HG02763 (cell line): ENCODE data around the gene AP1S3.

Experiments used
- ATAC-seq: cut with Tn5 transposase; IDR thresholded peaks from one replicate; pipeline ENCODE4 v1.9.1; 2021; ENCODE audit warnings: mild to moderate bottlenecking, moderate library complexity; ENCODE audit not compliant: unreplicated experiment

AP1S3 gene

GRCh38 chr2:223725986-223726970, 111.1 kb downstream of the AP1S3 start:
- no peak for ATAC-seq

- no peak for ATAC-seq
Measured at GRCh38 chr2:223725494-223725893, 111.9 kb downstream of the AP1S3 start.

- no peak for ATAC-seq
Measured at GRCh38 chr2:223724861-223725260, 112.5 kb downstream of the AP1S3 start.

GRCh38 chr2:223723954-223724411, 113.4 kb downstream of the AP1S3 start:
- no peak for ATAC-seq

- no peak for ATAC-seq
Measured at GRCh38 chr2:223722226-223722625, 115.2 kb downstream of the AP1S3 start.

- ATAC-seq = no peak
Measured at GRCh38 chr2:223721746-223722145, 115.6 kb downstream of the AP1S3 start.

- no peak for ATAC-seq
Measured at GRCh38 chr2:223720367-223720766, 117.0 kb downstream of the AP1S3 start.

- ATAC-seq = no peak
Measured at GRCh38 chr2:223712642-223713041, 124.7 kb downstream of the AP1S3 start.

- ATAC-seq = no peak
Measured at GRCh38 chr2:223711596-223712326, 125.6 kb downstream of the AP1S3 start.
